Activated T-cell treated with anti-CD3 and anti-CD28 coated beads for 48 hours (primary cell): ENCODE results near the gene SYNE3.

Experiments used
- DNase-seq: peaks from one replicate; pipeline ENCODE4 v3.0.0-alpha.2; 2020; ENCODE audit warnings: low read depth

SYNE3 gene

DNA sequence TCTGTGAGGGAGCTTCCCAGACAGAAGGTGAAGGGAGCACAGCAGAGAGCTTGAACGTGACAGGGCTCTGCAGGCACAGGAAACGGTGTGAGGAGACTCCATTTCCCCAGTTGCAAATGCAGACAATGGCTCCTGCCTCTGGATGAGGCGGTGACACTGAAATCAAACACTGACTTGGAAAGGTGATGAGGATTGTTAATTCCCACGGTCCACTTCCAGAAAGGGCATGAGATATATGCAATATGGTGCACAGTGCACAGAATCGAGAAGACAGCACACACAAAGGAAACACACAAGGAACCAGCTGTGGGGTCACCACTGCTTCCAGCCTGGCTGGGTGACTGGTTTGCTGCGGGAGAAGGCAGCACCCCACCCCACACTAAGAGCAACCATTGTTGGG, 42.0 kb downstream of the SYNE3 start:
- DNase-seq: no peak

DNA sequence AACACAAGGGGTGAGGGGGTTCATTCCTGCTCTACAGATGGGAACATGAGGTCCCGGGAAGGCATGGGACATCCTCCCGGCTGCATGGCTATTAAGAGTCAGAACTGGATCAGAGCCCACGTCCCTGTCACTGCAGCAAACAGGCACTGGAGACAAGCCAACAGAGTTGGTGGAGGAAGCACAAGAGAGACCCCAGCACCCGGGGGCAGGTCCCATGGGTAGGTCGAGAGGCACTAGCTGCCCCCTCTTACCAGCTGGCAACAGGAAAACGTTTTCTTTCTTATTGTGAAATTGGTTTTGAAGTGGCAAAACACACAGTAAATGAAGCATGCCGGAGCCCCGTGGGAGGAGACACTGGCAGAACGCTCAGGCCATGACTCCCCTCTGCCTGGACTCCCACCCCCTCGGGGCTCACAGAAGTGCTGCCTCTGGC, 43.6 kb downstream of the SYNE3 start:
- DNase-seq: no peak

DNA sequence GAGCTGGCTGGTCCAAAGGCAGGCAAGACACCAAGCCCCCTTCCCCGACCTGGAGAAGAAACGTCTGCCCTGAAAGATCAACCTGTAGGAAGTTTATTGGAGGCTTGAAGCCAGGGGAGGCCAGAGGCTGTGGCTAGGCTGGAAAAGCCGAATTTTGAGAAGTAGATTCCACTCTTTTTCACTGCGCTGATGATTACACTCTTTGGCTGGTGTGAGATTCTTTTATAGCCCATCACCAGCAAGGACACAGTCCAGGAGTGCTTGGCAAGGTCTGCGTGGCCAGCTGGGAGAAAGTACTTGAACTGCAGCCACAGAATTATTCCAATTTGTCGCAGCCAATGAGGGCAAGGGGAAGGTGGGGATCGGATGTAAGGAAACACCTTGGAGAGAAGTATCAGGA, 45.0 kb downstream of the SYNE3 start:
- no peak for DNase-seq

DNA sequence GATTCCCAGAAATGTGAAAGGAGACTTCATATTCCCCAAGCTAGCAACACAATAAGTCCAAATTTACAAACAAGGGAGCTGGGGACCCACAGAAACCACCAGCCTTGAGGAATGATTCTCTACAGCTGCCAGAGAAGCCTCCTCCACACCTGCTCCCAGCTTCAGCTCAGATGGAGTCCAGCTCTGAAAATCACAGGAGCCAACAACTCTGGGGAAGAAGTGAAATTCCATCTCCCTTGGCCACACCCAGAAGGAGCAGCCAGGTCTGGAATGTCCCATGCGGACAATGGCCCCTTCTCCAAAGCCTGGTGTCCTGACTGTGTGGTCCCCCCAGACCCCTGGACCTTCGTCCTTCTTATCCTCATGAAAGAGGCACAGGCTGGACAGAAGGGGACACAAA, 45.4 kb downstream of the SYNE3 start:
- DNase-seq: no peak

GRCh38 chr14:95469134-95469481, 47.3 kb downstream of the SYNE3 start:
- no peak for DNase-seq

- no peak for DNase-seq
Measured at GRCh38 chr14:95468448-95469133, 47.9 kb downstream of the SYNE3 start.

- DNase-seq: no peak
Measured at GRCh38 chr14:95467657-95468056, 48.8 kb downstream of the SYNE3 start.

GRCh38 chr14:95467232-95467631, 49.2 kb downstream of the SYNE3 start:
- no peak for DNase-seq
